GM23338 (cell line): ENCODE results near the gene CYFIP2. TPM values are rescaled to one million over a fixed set of nuclear protein-coding genes. Genes with fewer than 3 reads are reported as not detected.
A peak's percentile ranks its signal among the peaks of the same experiment; 100 is the strongest.

Experiments
- ATAC-seq: fragments of 200-7000 bp; cut with Tn5 transposase; 3 replicates; pipeline ENCODE4 v1.9.1; 2020
- DNase-seq: peaks from one replicate; pipeline ENCODE4 v3.0.0-alpha.2; 2015; ENCODE audit warnings: low spot score
- H2AFZ ChIP-seq: fragments of 200-600 bp; sonication (generic); 2 replicates; pipeline ENCODE4 v1.8.0; 2016; ENCODE audit warnings: antibody characterized with exemption, mild to moderate bottlenecking, moderate library complexity
- H3F3A ChIP-seq: fragments of 200-600 bp; sonication (generic); replicated peaks from 2 replicates; pipeline ENCODE4 v1.8.0; 2017; ENCODE audit warnings: antibody characterized with exemption, mixed run types, low read depth
- H3K27ac ChIP-seq: fragments of 200-600 bp; sonication (generic); 2 replicates; pipeline ENCODE4 v1.6.1; 2016; ENCODE audit warnings: low read depth
- H3K27me3 ChIP-seq: fragments of 200-600 bp; sonication (generic); 2 replicates; pipeline ENCODE4 v1.8.0; 2016; ENCODE audit warnings: mild to moderate bottlenecking, mixed run types, moderate library complexity; ENCODE audit not compliant: insufficient read depth
- H3K36me3 ChIP-seq: fragments of 200-600 bp; sonication (generic); 2 replicates; pipeline ENCODE4 v1.8.0; 2016; ENCODE audit warnings: mild to moderate bottlenecking; ENCODE audit not compliant: insufficient read depth
- H3K4me1 ChIP-seq: fragments of 200-600 bp; sonication (generic); 2 replicates; pipeline ENCODE4 v1.8.0; 2016; ENCODE audit warnings: mild to moderate bottlenecking, moderate library complexity; ENCODE audit not compliant: insufficient read depth
- H3K4me2 ChIP-seq: fragments of 200-600 bp; sonication (generic); 2 replicates; pipeline ENCODE4 v1.7.1; 2017; ENCODE audit warnings: mixed run types
- H3K4me3 ChIP-seq: fragments of 200-600 bp; sonication (generic); 2 replicates; pipeline ENCODE4 v1.6.1; 2016; ENCODE audit warnings: mixed run types
- H3K79me2 ChIP-seq: fragments of 200-600 bp; sonication (generic); replicated peaks from 2 replicates; pipeline ENCODE4 v1.8.0; 2017; ENCODE audit warnings: mild to moderate bottlenecking; ENCODE audit not compliant: insufficient read depth
- H3K9me2 ChIP-seq: fragments of 200-600 bp; sonication (generic); 2 replicates; pipeline ENCODE4 v1.8.0; 2017; ENCODE audit not compliant: insufficient read depth
- H4K20me1 ChIP-seq: fragments of 200-600 bp; sonication (generic); replicated peaks from 2 replicates; pipeline ENCODE4 v1.8.0; 2017; ENCODE audit warnings: mild to moderate bottlenecking; ENCODE audit not compliant: insufficient read depth
- H3K27ac Mint-ChIP-seq: 2 replicates; pipeline ENCODE4 v1.8.0; 2020; ENCODE audit warnings: inconsistent platforms, mild to moderate bottlenecking, moderate library complexity, mixed read lengths
- H3K27me3 Mint-ChIP-seq: 3 replicates; pipeline ENCODE4 v1.8.0; 2022; ENCODE audit warnings: low read depth, mild to moderate bottlenecking, moderate library complexity, mixed read lengths, inconsistent platforms; ENCODE audit not compliant: insufficient read depth, poor library complexity
- H3K36me3 Mint-ChIP-seq: 3 replicates; pipeline ENCODE4 v1.8.0; 2021; ENCODE audit warnings: low read depth, mild to moderate bottlenecking, inconsistent platforms, moderate library complexity, mixed read lengths
- H3K4me1 Mint-ChIP-seq: 3 replicates; pipeline ENCODE4 v1.8.0; 2020; ENCODE audit warnings: mild to moderate bottlenecking, inconsistent platforms, mixed read lengths
- H3K4me3 Mint-ChIP-seq: 3 replicates; pipeline ENCODE4 v1.8.0; 2021; ENCODE audit warnings: moderate library complexity, mild to moderate bottlenecking, inconsistent platforms, mixed read lengths
- H3K9me3 Mint-ChIP-seq: 3 replicates; pipeline ENCODE4 v1.8.0; 2020; ENCODE audit warnings: moderate library complexity, mild to moderate bottlenecking, inconsistent platforms, mixed read lengths
- CREB1 ChIP-seq: fragments of 250-450 bp; sonication (Bioruptor Pico); IDR thresholded peaks from 2 replicates; pipeline ENCODE4 v1.5.0; 2020; ENCODE audit warnings: low read depth, mild to moderate bottlenecking, moderate library complexity
- EZH2phosphoT487 ChIP-seq: fragments of 200-600 bp; sonication (generic); IDR thresholded peaks from one replicate; pipeline ENCODE4 v1.8.1; 2018; ENCODE audit warnings: antibody characterized with exemption; ENCODE audit not compliant: unreplicated experiment
- ZNF114 ChIP-seq: fragments of 250-450 bp; sonication (Bioruptor Pico); IDR thresholded peaks from 2 replicates; pipeline ENCODE4 v1.5.0; 2020; ENCODE audit warnings: mild to moderate bottlenecking, moderate library complexity
- ZNF331 ChIP-seq: fragments of 250-450 bp; sonication (Bioruptor Pico); IDR thresholded peaks from 2 replicates; pipeline ENCODE4 v1.5.0; 2020; ENCODE audit warnings: low read depth, mild to moderate bottlenecking, moderate library complexity
- polyA plus RNA-seq: library from polyadenylated mRNA; unstranded; fragments of >200 nt; fragmentation: Nextera tagmentation; extraction: Ambion mirVana; gene quantifications from 2 replicates; pipeline ENCODE4 v1.2.1, GENCODE V29; 2016
- total RNA-seq: library from RNA; depleted of rRNA; stranded (reverse); fragments of >200 nt; shearing (Covaris generic); gene quantifications from 2 replicates; pipeline ENCODE4 v1.2.3, GENCODE V29; 2014; rRNA removed
- TF ChIP-seq, protein P1 (sequence below): fragments of 250-450 bp; sonication (Bioruptor Pico); IDR thresholded peaks from 2 replicates; pipeline ENCODE4 v1.5.0; 2020; ENCODE audit warnings: mild to moderate bottlenecking, moderate library complexity
- TF ChIP-seq, protein P2 (sequence below): IDR thresholded peaks from 2 replicates; pipeline ENCODE4 v1.6.1; 2016; ENCODE audit warnings: antibody characterized with exemption
- TF ChIP-seq, protein P3 (sequence below), 2 experiments: fragments of 200-600 bp in 1 of 2; sonication (generic) in 1 of 2; conservative IDR thresholded peaks; 2 replicates each; pipeline versions ENCODE4 v1.5.1 to v1.6.1; 2016 to 2017; ENCODE audit warnings: antibody characterized with exemption in 2 of 2, low read depth in 2 of 2, mild to moderate bottlenecking in 2 of 2, moderate library complexity in 1 of 2

CYFIP2 gene
- total and polyA plus RNA-seq, 2 experiments from 2014 or later: 54.1 to 98.4 TPM

DNA sequence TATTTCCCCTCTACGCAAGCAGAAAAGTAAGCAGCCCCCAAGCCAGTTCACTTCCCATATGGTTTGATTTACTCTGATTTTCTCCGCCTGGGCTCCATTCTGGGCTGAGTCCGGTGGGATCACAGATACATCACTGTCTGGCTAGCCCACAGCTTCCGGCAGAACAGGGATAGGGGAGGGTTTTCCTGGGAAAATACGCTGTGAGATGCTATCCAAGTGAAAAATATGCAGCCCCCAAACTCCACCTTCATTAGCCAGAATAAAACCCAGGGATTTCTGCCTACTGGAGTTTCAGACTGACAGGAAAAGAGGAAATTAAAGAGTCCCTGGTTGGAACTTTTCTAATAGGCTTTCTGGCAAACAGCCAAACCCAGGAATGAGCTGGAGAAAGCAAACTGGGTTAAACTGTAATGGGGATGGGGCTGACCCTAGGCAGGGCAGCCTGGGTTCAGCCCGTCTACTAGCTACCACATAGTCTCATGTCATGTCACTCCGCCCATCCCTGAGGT is 177.2 kb downstream of the CYFIP2 start (continued):
- TF ChIP-seq, protein P1, sequence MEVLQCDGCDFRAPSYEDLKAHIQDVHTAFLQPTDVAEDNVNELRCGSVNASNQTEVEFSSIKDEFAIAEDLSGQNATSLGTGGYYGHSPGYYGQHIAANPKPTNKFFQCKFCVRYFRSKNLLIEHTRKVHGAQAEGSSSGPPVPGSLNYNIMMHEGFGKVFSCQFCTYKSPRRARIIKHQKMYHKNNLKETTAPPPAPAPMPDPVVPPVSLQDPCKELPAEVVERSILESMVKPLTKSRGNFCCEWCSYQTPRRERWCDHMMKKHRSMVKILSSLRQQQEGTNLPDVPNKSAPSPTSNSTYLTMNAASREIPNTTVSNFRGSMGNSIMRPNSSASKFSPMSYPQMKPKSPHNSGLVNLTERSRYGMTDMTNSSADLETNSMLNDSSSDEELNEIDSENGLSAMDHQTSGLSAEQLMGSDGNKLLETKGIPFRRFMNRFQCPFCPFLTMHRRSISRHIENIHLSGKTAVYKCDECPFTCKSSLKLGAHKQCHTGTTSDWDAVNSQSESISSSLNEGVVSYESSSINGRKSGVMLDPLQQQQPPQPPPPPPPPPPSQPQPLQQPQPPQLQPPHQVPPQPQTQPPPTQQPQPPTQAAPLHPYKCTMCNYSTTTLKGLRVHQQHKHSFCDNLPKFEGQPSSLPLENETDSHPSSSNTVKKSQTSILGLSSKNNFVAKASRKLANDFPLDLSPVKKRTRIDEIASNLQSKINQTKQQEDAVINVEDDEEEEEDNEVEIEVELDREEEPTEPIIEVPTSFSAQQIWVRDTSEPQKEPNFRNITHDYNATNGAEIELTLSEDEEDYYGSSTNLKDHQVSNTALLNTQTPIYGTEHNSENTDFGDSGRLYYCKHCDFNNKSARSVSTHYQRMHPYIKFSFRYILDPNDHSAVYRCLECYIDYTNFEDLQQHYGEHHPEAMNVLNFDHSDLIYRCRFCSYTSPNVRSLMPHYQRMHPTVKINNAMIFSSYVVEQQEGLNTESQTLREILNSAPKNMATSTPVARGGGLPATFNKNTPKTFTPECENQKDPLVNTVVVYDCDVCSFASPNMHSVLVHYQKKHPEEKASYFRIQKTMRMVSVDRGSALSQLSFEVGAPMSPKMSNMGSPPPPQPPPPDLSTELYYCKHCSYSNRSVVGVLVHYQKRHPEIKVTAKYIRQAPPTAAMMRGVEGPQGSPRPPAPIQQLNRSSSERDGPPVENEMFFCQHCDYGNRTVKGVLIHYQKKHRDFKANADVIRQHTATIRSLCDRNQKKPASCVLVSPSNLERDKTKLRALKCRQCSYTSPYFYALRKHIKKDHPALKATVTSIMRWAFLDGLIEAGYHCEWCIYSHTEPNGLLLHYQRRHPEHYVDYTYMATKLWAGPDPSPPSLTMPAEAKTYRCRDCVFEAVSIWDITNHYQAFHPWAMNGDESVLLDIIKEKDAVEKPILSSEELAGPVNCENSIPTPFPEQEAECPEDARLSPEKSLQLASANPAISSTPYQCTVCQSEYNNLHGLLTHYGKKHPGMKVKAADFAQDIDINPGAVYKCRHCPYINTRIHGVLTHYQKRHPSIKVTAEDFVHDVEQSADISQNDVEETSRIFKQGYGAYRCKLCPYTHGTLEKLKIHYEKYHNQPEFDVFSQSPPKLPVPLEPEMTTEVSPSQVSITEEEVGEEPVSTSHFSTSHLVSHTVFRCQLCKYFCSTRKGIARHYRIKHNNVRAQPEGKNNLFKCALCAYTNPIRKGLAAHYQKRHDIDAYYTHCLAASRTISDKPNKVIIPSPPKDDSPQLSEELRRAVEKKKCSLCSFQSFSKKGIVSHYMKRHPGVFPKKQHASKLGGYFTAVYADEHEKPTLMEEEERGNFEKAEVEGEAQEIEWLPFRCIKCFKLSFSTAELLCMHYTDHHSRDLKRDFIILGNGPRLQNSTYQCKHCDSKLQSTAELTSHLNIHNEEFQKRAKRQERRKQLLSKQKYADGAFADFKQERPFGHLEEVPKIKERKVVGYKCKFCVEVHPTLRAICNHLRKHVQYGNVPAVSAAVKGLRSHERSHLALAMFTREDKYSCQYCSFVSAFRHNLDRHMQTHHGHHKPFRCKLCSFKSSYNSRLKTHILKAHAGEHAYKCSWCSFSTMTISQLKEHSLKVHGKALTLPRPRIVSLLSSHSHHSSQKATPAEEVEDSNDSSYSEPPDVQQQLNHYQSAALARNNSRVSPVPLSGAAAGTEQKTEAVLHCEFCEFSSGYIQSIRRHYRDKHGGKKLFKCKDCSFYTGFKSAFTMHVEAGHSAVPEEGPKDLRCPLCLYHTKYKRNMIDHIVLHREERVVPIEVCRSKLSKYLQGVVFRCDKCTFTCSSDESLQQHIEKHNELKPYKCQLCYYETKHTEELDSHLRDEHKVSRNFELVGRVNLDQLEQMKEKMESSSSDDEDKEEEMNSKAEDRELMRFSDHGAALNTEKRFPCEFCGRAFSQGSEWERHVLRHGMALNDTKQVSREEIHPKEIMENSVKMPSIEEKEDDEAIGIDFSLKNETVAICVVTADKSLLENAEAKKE (CRISPR knock-in tag): no peak
- TF ChIP-seq, protein P2, sequence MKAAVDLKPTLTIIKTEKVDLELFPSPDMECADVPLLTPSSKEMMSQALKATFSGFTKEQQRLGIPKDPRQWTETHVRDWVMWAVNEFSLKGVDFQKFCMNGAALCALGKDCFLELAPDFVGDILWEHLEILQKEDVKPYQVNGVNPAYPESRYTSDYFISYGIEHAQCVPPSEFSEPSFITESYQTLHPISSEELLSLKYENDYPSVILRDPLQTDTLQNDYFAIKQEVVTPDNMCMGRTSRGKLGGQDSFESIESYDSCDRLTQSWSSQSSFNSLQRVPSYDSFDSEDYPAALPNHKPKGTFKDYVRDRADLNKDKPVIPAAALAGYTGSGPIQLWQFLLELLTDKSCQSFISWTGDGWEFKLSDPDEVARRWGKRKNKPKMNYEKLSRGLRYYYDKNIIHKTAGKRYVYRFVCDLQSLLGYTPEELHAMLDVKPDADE: no peak
- no peak for TF ChIP-seq ZNF114 (CRISPR knock-in tag)

DNA sequence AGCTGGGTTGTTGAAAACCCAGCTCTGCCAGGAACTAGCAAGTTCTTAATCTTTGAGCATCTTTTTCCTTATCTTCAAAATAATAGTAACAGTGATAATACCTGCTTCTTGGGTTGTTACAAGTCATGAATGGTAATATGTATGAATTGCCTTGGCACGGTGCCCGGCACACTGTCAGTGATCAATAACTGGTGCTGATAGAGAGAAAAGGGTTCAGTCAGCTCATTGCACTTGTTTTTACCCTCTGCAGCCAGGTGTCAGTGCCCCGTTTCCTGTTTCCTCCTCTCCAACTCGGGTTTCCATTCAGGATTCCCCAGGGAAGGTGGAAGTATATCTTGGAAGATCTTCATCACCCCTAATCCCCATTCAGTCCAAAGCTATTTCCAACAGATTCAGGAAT is 178.3 kb downstream of the CYFIP2 start:
- Mint-ChIP-seq H3K4me1 (no peaks in the 10 kb centered on the region; the same call in 1 of the 3 replicates), H3K27ac (no peak overlapping the region), H3K9me3 (no peaks in the 10 kb centered on the region; the same call in 2 of the 3 replicates), H3K36me3 (no peaks in the 10 kb centered on the region), H3K27me3 (no peaks in the 10 kb centered on the region), H3K4me3 (no peak overlapping the region)
- no peaks in the 10 kb centered on the region for H3K36me3 ChIP-seq
- H4K20me1 ChIP-seq: no peaks in the 10 kb centered on the region
- H3K4me3 ChIP-seq: no peak overlapping the region
- peak overlapping the region; percentile 59 for H2AFZ ChIP-seq
- no peak overlapping the region for H3K4me2 ChIP-seq
- no peaks in the 10 kb centered on the region for H3K4me1 ChIP-seq
- H3K9me2 ChIP-seq: no peaks in the 10 kb centered on the region
- no peak overlapping the region for H3K27ac ChIP-seq
- H3K27me3 ChIP-seq: no peaks in the 10 kb centered on the region
- no peaks in the 10 kb centered on the region for H3K79me2 ChIP-seq
- DNase-seq (no peak), ATAC-seq (no peak)
- TF ChIP-seq, protein P3, sequence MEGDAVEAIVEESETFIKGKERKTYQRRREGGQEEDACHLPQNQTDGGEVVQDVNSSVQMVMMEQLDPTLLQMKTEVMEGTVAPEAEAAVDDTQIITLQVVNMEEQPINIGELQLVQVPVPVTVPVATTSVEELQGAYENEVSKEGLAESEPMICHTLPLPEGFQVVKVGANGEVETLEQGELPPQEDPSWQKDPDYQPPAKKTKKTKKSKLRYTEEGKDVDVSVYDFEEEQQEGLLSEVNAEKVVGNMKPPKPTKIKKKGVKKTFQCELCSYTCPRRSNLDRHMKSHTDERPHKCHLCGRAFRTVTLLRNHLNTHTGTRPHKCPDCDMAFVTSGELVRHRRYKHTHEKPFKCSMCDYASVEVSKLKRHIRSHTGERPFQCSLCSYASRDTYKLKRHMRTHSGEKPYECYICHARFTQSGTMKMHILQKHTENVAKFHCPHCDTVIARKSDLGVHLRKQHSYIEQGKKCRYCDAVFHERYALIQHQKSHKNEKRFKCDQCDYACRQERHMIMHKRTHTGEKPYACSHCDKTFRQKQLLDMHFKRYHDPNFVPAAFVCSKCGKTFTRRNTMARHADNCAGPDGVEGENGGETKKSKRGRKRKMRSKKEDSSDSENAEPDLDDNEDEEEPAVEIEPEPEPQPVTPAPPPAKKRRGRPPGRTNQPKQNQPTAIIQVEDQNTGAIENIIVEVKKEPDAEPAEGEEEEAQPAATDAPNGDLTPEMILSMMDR (conservative IDR thresholded peaks at IDR 0.05; ENCODE audit: low read depth in 2 of 2): 0 out of 4 replicates have a peak, but pooled peaks of 1 of the 2 experiments have one; percentile 17
- TF ChIP-seq EZH2phosphoT487 (no peak), CREB1 (CRISPR knock-in tag) (no peak), ZNF331 (CRISPR knock-in tag) (no peak)
- no peaks in the 10 kb centered on the region for H3F3A ChIP-seq

Other genes starting within 250 kb of the CYFIP2 start
- not detected in 2 replicates for gene HAVCR1, start 207.0 kb upstream of the CYFIP2 start, total RNA-seq
- not detected in 2 replicates for gene HAVCR1, start 207.0 kb upstream of the CYFIP2 start, polyA plus RNA-seq
- 0.49 and 3.4 TPM in 2 replicates for gene HAVCR2, start 157.1 kb upstream of the CYFIP2 start, total RNA-seq
- 0.07 TPM in 1 of 2 replicates, not detected in the other for gene HAVCR2, start 157.1 kb upstream of the CYFIP2 start, polyA plus RNA-seq
- 9.7 and 11.6 TPM in 2 replicates for gene MED7, start 123.3 kb upstream of the CYFIP2 start, total RNA-seq
- 31.7 and 34.4 TPM in 2 replicates for gene MED7, start 123.3 kb upstream of the CYFIP2 start, polyA plus RNA-seq
- not detected in 2 replicates for gene GARIN3, start 99.9 kb upstream of the CYFIP2 start, total RNA-seq
- gene GARIN3, start 99.9 kb upstream of the CYFIP2 start, polyA plus RNA-seq: not detected in 2 replicates
- not detected in 2 replicates for gene ITK, start 85.3 kb upstream of the CYFIP2 start, total RNA-seq
- 0.08 TPM in 1 of 2 replicates, not detected in the other for gene ITK, start 85.3 kb upstream of the CYFIP2 start, polyA plus RNA-seq
- 0.21 and 0.27 TPM in 2 replicates for gene NIPAL4, start 194.1 kb downstream of the CYFIP2 start, total RNA-seq
- gene NIPAL4, start 194.1 kb downstream of the CYFIP2 start, polyA plus RNA-seq: 0.10 TPM in 1 of 2 replicates, not detected in the other